GM12892 (cell line): ENCODE measurements around the gene NEK5.

Source experiments
- POLR2A ChIP-seq: IDR thresholded peaks from 2 replicates; pipeline ENCODE4 v1.6.1; 2011; ENCODE audit warnings: low read depth, low read length, control low read depth
- POLR2AphosphoS5 ChIP-seq: IDR thresholded peaks from 2 replicates; pipeline ENCODE4 v1.6.1; 2011; ENCODE audit warnings: low read depth, low read length, control low read depth

GRCh38 chr13:52165411-52165810 is 36.5 kb upstream of the NEK5 start:
- TF ChIP-seq POLR2A: no peak
- TF ChIP-seq POLR2AphosphoS5: no peak
